Measurements from ENCODE around the gene UBIAD1.
"Not testable (repeated sequence)": the region's sequence is repeated elsewhere in the genome, so short reads cannot be mapped to it uniquely, and the experiment has no call there.

The UBIAD1 gene, protein sequence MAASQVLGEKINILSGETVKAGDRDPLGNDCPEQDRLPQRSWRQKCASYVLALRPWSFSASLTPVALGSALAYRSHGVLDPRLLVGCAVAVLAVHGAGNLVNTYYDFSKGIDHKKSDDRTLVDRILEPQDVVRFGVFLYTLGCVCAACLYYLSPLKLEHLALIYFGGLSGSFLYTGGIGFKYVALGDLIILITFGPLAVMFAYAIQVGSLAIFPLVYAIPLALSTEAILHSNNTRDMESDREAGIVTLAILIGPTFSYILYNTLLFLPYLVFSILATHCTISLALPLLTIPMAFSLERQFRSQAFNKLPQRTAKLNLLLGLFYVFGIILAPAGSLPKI

DNA sequence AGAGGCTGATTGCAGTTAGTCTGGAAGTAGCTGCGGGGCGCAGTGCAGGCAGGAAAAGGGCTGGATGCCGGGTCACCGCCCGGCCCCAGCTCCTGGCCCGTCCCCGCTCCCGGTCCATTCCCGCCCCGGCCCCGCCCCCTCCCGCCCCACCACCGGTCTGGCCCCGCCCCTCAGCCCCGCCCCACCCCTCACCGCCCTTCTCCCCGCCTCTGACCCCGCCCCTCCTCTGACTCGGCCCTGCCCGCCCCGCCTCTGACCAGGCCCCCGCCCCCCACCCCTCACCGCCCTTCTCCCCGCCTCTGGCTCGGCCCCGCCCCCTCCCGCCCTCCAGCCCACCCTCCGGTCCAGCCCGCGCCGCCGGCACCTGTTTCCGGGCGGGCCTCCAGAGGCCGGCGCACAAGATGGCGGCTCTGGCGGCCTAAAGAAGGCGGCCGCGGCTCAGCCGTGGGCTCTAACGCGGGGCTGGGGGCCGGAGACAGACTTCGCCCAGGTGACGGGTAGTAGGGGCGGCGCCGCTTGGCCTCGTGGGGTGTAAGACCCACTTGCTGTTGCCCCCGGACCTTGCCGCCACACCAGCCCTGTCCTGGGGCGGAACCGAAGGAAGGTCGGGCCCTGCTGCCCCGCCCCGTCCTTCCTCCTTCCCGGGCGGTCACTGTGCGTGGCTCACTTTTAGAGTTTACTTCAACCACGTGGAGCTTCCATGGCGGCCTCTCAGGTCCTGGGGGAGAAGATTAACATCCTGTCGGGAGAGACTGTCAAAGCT lies at the start of gene UBIAD1:
TSS of gene UBIAD1 (plus strand) at position 367 of the 763 bp plus-strand sequence. CDS start at position 701, 334 bp downstream.
- DNase-seq (ENCODE audit: low read depth in 2 of 2): peak; percentile 72 to 73

DNA sequence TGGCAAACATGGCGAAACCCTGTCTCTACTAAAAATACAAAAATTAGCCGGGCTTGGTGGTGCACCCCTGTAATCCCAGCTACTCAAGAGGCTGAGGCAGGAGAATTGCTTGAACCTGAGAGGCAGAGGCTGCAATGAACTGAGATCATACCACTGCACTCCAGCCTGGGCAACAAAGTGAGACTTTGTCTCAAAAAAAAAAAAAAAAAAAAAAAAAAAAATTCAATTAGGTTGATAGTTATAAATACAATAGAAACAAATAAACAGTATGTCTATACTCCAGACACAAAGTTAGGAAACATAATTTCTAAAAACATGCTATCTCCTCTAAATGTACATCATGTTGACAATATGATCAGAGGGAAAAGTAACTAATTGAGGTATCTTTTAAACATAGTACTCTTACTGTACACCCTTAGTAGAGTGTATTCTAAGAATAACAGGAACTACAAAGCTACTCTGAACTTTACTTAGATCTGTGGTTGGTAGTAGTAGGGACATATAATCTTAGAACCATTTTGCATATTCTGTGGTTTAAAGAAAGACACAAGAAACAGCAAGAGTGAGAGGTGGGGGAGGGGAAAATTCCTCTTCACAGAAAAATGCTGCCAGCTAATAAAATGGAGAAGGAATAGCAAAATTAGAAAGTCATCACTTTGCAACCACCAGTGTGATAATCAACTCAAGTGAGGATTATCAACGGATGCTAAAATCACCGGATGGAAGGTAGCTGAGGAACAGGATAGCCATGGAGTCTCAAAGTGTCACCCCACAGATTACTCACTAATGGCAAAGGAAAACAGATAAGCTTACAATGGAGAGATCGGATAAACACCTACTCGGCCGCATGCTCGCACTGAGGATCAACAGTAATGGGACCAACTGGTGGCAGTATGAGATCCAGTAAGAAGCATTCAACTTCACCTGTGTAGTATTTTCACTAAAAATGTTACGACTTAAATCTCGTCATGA lies 45.6 kb upstream of the UBIAD1 start:
- no peak for DNase-seq (ENCODE audit: low read depth in 2 of 2)

DNA sequence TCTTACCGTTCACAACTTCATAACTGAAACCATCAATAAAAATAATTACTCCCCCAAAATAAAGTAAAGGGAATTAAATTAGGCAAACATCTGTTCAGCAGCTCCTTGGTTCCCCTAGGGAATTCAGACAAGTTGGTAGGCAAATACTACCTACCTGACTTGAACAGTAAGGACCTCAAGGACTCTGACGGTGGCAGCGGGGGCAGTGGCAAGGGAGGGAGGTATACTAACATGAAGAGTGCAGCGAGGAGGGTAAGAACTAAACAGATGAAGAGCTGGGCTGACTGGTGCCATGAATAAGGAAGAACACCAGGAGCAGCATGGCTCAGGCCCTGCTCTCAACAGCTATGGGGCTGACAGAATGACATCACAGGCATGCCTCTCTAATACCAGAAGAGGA lies 43.8 kb upstream of the UBIAD1 start:
- DNase-seq (ENCODE audit: low read depth in 2 of 2): no peak

DNA sequence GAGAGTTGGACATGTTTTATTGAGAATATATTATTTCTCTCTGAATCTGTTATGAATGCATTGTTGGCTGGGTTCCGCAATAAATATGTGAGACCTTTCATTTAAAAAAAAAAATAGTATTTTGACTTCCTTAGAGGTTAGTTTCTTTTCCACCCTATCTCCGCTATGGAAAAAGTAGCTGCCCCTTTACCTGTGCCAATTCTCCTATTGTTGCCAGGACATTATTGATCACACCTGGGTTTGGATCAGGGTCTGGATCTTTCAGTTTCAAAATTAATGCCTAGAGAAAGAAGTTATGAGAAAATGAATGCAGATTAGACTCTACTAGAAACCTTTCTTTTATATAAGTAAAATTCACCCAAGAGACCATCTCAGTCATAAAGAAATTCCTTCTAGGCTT lies 39.8 kb upstream of the UBIAD1 start:
- no peak for DNase-seq (ENCODE audit: low read depth in 2 of 2)

DNA sequence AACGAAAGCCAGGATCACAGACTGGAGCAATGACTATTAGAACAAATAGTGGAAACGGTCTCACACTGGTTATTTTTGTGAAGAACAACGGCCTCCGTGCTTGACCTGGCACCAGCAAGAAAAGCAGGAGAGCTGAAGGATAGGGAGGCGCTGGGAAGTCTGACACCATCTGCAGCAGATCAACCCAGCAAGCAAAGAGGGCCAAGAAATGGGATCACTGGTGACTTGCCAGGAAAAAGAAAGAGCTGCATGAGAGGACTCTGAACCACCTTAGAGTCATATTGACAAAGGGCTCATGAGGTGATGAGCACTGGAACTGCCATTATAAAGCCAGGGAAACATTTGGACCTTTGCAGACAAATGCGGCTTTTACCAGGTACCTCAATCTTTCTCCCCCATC lies 35.6 kb upstream of the UBIAD1 start:
- DNase-seq (ENCODE audit: low read depth in 2 of 2): no peak

DNA sequence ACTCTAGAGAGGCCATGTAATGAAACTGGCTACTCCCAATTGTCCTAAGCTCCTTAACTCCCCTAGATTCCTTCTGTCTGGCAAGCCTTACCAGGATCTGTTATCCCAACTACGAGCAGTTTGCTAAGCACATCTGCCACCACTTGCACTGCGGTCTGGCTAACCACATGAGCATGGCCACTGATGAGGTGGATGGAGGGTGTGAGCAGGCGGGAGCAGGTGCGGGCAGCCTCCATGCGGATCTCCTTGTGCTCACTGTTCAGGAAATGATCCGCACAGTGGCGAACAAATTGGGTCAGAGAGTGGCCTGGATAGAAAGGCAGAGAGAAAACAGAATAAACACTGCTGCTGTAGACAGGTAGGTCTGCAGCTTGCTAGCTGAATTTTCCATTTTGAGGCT lies 34.7 kb upstream of the UBIAD1 start:
- DNase-seq (ENCODE audit: low read depth in 2 of 2): no peak

DNA sequence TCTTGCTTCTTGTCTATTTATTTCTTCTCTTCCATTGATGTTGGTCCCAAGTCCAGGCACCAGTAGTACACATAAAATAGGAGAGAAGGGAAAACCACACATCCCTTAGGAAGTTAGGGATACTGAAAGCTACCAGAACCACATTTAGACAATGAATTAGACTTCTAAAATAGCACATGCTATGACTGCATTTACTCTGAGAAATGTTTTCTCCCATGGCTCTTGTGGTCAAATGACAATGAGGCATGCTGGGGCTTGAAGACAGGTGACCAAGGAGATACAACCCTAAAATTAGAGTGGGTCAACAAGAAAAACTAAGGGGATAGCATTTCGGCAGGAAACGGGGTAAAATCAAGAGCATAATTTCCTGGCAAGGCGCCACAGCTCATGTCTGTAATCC lies 27.8 kb upstream of the UBIAD1 start:
- no peak for DNase-seq (ENCODE audit: low read depth in 2 of 2)

DNA sequence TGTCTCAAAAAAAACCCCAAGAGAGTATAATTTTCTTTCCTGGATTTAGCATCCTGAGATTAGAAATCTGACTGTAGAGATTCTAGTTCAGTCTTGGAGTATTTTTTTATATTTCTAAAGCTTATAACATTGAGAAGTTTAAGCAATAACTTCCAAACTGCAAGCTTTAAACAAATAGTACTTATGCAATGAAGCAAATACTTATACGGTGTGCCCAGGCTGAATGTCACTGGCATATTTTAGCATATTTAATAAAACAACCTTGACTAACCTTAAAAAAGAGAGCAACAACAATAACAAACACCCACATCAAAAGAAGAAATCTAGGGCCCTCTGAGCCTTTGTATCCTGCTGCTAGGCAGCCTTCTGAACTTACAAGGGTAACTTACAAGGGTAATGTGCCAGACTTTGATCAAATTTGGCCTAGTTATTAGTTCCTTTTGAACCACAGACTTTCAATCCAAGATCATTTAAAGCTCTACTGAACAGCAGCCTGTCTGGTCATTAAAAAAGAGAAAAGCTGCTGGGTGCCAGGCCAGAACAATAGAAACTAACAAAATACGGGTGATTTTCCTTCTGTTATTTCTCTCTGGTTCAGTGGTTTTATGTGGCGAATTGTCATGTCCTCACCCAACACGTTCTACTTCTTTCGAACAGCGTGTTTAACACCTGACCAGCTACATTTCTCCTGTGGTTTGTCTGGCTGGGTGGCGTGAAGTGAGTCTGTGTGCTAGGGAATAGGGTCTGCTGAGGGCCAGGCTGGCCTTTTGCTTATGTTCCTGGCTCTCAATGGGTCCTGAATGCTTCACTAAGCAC lies 26.9 kb upstream of the UBIAD1 start:
- DNase-seq (ENCODE audit: low read depth in 2 of 2): no peak

DNA sequence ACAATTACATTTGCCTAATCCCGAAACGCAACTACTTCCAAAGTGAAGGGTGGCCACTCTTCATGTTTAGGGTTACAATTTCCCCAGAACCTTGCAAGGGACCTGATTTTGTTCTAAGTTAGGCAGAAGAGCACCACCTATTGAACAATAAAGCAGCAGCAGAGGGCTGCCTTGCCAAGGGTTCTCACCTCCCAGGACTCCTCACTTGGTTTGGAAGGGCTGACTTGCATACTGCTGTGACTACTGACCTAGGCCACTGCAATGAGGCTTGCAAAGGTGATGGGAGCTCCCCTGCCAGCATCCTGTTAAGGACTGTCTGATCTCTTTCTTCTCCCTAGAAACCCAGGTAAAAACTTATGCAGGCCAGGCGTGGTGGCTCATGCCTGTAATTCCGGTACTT lies 24.8 kb upstream of the UBIAD1 start:
- no peak for DNase-seq (ENCODE audit: low read depth in 2 of 2)

DNA sequence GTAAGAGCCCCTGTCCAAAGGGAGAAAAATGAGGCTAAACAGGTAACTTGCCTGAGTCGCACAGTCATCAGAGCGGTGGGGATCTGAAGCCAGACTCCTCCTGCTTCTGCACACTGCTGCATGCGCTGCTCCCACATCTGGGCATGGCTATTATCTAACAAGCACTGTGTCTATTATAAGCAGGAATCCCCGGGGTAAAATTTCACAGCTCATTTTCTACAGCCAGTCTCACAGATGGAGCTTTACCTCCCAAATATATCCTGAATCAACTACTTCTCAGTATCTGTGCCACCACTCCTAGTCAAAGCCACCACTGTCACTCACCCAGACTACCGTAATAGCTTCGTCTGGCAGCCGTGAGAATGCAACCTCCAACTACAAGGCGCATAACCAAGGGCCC lies 20.5 kb upstream of the UBIAD1 start:
- no peak for DNase-seq (ENCODE audit: low read depth in 2 of 2)

DNA sequence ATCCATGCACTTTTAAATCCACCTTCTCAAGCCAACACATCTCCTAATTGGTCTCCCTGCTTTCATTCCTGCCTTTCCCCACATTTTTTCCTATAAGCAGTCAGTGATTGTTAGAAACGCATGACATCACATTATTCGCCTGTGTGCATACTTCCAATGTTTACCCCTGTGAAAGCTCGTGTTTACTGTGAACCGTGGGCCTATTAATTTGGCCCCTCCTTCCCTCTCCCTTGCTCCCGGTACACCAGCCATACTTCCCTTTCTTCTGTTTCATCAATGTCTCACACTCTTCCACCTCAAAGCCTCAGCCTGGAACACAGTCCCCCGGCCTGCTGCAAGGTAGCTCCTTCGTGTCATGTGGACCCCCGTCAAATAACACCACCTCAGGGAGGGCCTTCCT lies 19.8 kb upstream of the UBIAD1 start:
- no peak for DNase-seq (ENCODE audit: low read depth in 2 of 2)

DNA sequence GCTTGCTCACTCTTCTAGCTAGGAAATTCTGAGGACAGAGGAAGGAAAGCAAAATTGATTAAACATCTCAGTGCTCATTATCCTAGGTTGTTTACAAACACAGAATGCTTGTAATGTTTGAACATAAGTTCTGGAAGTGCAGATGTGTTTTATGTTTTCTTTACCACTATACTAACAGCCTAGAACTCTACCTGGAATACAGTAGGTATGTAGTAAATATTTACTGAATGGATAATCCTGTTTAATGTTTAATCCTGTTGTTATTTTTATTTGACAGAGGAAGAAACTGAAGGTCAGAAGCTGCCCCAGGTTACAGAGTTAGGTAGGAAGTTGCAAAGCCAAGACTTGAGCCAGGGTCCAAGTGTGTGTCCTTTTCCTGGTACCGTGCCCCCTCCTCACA lies 16.7 kb upstream of the UBIAD1 start:
- DNase-seq (ENCODE audit: low read depth in 2 of 2): no peak

DNA sequence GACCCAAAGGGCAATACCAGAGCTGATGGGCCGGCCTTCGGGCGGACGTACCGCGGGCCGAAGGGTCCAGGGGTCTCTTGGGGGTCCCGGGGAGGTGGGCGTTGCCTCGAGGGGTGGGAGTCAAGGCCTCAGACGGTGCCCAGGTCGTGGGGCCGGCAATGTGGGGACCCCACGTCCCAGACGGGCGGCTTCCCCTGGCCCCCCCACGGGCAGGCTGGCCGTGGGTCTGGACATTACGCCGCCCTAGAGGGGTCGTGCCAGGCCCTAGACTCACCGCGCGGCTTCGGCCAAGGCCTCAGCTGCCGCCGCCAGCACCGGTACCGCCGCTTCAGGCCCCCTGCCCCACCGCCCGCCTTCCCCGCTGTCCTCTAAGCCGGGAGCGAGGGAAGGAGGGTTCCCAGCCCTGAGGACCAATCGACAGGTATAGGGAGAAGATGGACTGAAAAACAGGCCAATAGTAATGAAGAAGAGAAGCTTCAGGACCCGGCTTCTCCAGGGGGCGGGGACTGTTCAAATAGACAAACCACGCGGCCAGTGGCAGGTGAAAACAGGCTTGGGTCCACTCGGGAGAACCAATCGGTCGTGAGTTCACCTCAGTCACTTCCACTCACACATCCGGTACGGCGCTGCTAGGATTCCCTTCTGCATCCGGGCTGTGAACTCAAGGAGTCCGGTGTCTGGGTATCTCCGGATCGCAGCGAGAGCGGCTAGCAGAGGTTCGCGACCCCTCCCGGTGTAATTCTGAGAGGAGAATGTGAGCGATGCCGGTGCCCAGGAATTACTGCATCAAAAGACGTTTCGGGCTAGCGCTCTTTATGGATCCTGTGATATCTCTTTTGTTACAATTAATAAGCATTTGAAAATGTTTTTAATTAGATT lies 10.6 kb upstream of the UBIAD1 start, which contains the start of gene MTOR:
TSS of gene MTOR (minus strand) at position 381 of the 879 bp plus-strand sequence. CDS start 3,142 bp downstream, outside the sequence.
- DNase-seq (ENCODE audit: low read depth in 2 of 2): peak; percentile 88 to 91

DNA sequence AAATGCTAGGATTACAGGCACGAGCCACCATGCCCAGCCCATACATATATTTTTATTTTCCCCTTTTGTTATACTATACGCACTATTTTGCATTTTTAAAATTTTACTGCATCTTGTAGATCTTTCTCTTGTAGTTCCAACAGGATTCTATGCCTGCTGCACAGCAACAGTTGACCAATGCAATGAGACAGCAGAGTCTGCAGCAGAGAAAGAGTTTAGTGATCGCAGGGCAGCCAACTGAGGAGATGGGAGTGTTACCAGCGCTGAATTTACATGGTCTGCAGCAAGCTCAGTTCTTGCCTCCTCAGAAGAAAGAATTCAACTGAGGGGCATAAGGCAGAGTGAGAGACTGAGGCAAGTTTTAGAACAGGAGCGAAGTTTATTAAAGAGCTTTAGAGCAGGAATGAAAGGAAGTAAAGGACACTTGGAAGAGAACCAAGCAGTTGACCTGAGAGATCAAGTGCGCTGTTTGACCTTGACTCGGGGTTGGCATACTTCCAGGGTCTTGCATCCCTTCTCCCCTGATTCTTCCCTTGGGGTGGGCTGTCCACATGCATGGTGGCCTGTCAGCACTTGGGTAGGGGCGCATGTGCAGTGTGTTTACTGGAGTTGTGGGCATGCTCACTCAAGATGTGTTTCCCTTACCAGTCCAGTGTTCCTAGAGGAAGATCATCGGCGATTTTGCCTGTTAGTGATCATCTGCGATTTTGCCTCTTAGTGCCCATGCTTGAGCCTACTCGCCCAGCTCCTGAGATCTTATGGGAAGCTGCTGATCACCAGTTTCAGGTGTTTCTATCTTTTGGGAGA lies 6.5 kb upstream of the UBIAD1 start:
- DNase-seq (ENCODE audit: low read depth in 2 of 2): no peak

DNA sequence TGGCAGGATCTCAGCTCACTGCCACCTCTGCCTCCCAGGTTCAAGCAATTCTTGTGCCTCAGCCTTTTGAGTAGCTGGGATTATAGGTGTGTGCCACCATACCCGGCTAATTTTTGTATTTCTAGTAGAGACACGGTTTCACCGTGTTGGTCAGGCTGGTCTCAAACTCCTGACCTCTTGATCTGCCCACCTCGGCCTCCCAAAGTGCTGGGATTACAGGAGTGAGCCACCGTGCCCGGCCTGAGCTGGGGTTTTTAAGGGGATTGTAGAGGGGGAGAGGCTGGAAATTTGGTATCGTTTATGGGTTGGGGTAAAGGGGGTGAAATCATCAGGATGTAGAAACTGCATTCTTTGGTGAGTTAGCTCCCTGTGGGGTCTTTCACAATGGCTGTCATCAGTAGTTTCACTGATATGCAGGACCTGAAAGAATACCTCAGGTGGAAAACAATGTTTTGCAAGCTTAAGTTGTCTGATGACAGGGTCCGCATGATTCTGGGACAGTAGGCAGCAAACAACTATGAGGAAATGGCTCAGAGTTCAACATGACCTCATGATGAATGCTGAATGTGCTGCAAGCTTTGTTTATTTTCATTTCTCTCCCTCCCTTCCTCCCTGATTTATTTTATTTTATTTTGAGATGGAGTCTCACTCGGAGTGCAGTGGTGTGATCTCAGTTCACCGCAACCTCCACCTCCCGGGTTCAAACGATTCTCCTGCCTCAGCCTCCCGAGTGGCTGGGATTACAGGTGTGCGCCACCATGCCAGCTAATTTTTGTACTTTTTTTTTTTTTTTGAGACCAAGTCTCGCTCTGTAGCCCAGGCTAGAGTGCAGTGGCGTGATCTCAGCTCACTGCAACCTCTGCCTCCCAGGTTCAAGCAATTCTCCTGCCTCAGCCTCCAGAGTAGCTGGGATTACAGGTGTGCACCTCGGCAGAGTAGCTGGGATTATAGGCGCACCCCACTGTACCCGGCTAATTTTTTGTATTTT lies 5.4 kb upstream of the UBIAD1 start:
- not testable (repeated sequence) for DNase-seq (ENCODE audit: low read depth in 2 of 2)

DNA sequence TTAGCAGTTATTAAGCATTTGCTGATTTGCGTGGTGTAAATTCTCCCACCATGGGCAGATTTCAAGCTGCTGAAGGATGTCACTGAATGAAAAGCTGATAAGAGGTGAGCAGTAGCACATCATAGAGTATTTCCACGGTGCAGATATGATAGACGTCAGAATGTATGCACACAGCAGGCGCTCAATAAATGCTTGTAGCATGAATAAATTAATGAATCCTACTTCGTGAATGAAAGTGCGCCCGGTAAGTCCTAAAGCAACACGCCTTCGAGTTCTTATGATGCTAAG lies 510 bp upstream of the UBIAD1 start:
- DNase-seq (ENCODE audit: low read depth in 2 of 2): no peak

DNA sequence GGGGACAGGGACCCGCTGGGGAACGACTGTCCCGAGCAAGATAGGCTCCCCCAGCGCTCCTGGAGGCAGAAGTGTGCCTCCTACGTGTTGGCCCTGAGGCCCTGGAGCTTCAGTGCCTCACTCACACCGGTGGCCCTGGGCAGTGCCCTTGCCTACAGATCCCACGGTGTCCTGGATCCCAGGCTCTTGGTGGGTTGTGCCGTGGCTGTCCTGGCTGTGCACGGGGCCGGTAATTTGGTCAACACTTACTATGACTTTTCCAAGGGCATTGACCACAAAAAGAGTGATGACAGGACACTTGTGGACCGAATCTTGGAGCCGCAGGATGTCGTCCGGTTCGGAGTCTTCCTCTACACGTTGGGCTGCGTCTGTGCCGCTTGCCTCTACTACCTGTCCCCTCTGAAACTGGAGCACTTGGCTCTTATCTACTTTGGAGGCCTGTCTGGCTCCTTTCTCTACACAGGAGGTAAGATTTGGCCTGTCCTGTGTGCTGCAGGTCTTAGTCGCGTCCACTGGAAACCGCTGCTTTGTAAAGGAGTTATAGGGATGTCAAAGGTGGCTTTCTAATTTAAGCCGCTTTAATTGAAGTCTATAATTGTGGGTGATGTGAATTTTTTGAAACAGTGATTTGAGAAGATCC lies 717 bp downstream of the UBIAD1 start:
- no peak for DNase-seq (ENCODE audit: low read depth in 2 of 2)

DNA sequence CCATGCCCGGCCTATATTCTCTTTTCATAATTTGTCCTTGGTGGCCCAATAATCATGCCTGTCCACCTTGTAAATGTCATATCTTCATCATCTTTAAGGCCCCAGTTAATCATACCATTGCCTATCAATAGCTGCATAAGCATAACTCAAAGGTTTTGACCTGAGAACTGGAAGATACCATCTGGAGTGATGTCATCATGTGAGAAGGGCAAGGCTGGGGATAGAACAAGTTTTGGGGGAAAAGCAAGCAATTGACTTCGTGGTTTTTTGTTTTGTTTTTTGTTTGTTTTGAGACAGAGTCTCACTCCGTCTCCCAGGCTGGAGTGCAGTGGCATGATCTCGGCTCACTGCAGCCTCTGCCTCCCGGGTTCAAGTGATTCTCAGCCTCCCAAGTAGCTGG lies 6.2 kb downstream of the UBIAD1 start:
- no peak for DNase-seq (ENCODE audit: low read depth in 2 of 2)

Data from stimulated activated CD8-positive, alpha-beta memory T cell treated with anti-CD3 and anti-CD28 coated beads, Interleukin-7, amount 100 ng/mL, for 1 hour (primary cell).